GM15510 (cell line): ENCODE data around the gene TMEM109.
A peak's percentile ranks its signal among the peaks of the same experiment; 100 is the strongest.

ENCODE experiments used
- POLR2A ChIP-seq: IDR thresholded peaks from 3 replicates; pipeline ENCODE4 v1.6.1; 2011; ENCODE audit warnings: borderline replicate concordance; ENCODE audit not compliant: insufficient read length; ENCODE audit errors: extremely low read depth

Gene TMEM109

DNA sequence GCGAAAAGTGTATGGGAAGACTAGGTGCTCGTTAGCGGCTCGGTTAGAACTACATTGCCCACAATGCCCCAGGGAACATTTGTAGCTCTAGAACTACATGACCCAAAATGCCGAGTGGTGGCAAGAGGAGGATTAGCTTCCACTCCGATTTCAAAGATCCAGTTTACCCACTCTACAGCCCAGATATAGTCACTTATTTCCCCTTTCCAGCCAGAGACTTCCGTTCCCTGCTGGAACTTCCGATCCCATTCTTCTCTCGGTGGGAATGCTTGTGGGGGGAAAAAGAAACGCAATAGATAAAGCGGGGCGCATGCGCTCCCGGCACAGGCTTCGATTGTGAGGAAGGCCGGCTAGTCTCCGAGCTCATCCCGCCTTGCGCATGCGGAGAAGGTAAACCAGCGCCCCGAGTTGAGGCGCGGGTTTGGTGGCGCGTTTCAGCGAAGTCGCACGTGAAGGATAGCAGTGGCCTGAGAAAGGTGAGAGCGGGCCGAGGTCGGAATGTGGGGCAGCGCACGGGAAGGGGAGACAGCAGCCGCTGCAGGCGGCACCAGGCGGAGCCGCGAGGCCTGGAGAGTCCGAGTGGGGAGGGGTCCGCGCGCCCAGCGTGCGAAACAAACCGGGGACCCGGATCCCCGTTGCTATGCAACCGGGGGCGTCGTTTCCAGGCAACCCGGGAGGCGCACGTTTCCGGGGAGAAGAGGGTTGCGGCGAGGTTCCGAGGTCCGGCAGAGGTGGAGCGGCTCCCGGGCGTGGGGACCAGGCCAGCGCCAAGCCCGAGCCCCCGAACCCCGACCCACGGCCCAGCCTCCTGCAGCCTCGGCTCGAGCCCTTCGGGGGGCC, at the start of gene TMEM109:
Gene TMEM109, plus strand, starts transcription at position 366 of the 840 bp plus-strand sequence. CDS start 5,536 bp downstream, outside the sequence.
- TF ChIP-seq POLR2A, result peak; percentile 53

GRCh38 chr11:60864856-60865513, 49.0 kb upstream of the TMEM109 start:
- no peak for TF ChIP-seq POLR2A

- no peak for TF ChIP-seq POLR2A
These were observed 46.8 kb upstream of the TMEM109 start, which contains the start of gene ZP1 for GRCh38 chr11:60866911-60867870. Gene ZP1, plus strand, starts transcription at chr11:60867542. Its CDS starts 20 bp downstream, at chr11:60867562.

GRCh38 chr11:60867871-60868681, 45.9 kb upstream of the TMEM109 start:
- TF ChIP-seq POLR2A, result no peak

- no peak for TF ChIP-seq POLR2A
These were observed 45.1 kb upstream of the TMEM109 start for GRCh38 chr11:60868682-60869450.

DNA sequence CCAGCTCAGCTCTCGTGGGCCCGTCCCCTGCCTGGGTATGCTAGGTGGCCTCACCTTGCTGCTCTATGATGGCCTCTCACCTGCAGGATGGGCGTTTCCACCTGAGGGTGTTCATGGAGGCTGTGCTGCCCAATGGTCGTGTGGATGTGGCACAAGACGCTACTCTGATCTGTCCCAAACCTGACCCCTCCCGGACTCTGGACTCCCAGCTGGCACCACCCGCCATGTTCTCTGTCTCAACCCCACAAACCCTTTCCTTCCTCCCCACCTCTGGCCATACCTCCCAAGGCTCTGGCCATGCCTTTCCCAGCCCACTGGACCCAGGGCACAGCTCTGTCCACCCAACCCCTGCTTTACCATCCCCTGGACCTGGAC, 44.5 kb upstream of the TMEM109 start:
- no peak for TF ChIP-seq POLR2A

DNA sequence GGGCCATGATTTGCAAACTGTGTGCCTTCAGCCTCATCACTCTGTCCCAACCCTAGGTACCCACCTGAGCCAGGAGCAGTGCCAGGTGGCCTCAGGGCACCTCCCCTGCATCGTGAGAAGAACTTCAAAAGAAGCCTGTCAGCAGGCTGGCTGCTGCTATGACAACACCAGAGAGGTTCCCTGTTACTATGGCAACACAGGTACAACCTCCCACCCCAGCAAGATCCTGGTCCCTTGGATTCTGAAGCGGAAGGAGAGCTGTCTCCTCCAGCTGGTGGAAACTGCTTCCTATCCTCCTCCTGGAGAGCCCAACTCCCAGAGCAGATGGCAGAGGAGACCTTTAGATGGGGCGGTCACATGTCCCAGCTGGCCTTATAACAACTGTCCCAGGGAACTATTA, 43.7 kb upstream of the TMEM109 start:
- no peak for TF ChIP-seq POLR2A

DNA sequence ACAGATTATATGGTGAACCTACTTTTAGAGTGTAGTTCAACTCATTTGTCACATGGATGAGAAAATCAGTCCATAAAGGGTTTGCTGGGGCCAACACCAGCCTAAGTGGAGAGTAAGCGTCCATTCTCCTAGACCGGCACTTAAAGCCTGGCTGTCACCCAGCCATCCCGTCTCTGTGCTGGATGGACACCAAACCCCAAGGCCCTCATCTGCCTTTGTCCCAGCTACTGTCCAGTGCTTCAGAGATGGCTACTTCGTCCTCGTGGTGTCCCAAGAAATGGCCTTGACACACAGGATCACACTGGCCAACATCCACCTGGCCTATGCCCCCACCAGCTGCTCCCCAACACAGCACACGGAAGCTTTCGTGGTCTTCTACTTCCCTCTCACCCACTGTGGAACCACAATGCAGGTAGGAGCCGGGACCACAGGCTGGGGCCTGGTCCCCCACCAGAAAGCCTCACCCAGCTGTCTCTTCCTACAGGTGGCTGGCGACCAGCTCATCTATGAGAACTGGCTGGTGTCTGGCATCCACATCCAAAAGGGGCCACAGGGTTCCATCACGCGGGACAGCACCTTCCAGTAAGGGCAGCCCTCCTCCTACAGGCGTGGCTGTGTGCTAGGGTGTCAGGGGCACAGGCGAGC, 43.1 kb upstream of the TMEM109 start:
- no peak for TF ChIP-seq POLR2A

DNA sequence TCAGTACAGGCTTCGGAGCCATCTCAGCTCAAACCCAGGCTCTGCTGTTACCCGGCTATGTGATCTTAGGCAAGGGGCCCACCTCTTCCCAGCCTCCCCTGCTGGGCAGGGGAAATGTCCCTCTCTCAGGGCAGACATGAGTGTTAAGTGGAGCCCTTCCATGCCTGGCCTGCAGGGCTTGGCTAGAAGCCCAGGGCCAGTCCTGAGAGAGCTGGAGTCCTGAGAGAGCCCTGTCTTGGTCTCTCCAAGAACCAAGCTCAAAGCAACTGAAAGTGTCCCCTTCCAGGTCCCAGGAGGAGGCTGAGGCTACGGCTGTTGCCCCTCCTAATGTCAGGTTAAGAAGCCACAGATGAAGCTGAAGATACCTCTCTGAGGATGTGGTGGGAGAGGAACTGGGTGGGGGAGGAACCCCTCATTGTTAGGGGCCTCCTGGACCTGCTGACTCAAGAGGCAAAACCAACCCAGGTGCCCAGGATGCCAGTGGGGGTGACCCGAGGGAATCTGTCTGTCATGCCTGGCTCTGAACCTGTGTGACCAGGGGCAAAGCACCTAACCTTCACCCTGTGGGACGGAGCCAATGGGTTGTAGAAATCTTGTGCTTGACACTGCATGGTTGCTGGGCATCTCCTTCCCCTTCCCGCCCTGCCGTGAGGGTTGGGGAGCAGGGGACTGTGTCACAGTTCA, 42.4 kb upstream of the TMEM109 start:
- no peak for TF ChIP-seq POLR2A

GRCh38 chr11:60872124-60872960, 41.6 kb upstream of the TMEM109 start:
- no peak for TF ChIP-seq POLR2A

GRCh38 chr11:60872961-60873524, 40.9 kb upstream of the TMEM109 start:
- TF ChIP-seq POLR2A, result no peak
